HCT116 (cell line): ENCODE data around the gene MT2A. TPM values are rescaled to one million over a fixed set of nuclear protein-coding genes. Genes with fewer than 3 reads are reported as not detected.

Experiments
- ATAC-seq: fragments of 200-7000 bp; cut with Tn5 transposase; 2 replicates; pipeline ENCODE4 v1.9.1; 2020; ENCODE audit warnings: mild to moderate bottlenecking, moderate library complexity
- BruUV-seq: library from RNA; stranded (reverse); fragments of 400-500 nt; replicated peaks from 2 replicates; lab custom pipeline; 2021; lab: Mats Ljungman, UMichigan
- CTCF ChIA-PET: fragments of 300-600 bp; sonication (Branson Sonifier 250); formaldehyde crosslinking; loops from one replicate; lab custom pipeline; 2021; ENCODE audit warnings: antibody characterized with exemption; lab: Charles Lee
- POLR2A ChIA-PET: fragments of 300-600, 350-600 bp; sonication (Branson Sonifier 250); formaldehyde crosslinking; loops from one replicate; lab custom pipeline; 2021; ENCODE audit warnings: antibody characterized with exemption; lab: Charles Lee
- RAD21 ChIA-PET, 2 experiments: fragments of 300-600 bp; sonication (Branson Sonifier 250); formaldehyde crosslinking; loops; one replicate each; lab custom pipeline; 2023; ENCODE audit warnings: low total read pairs in 2 of 2; ENCODE audit not compliant: uncharacterized antibody in 2 of 2, unreplicated experiment in 2 of 2, low non-redundant PET in 1 of 2; lab: Charles Lee
- DNase-seq: peaks from one replicate; pipeline ENCODE4 v3.0.0-alpha.2; 2010; ENCODE audit warnings: low read depth, low spot score
- H2AFZ ChIP-seq: fragments of 200-600 bp; shearing (Covaris generic), sonication (generic); 2 replicates; pipeline ENCODE4 v1.6.1; 2017; ENCODE audit warnings: low read depth, mixed run types, mixed read lengths, antibody characterized with exemption, low read length; ENCODE audit not compliant: poor library complexity, severe bottlenecking
- H3K27ac ChIP-seq: 2 replicates; pipeline ENCODE4 v1.5.1; 2012; ENCODE audit warnings: low read depth, low read length
- H3K27me3 ChIP-seq: fragments of 200-600 bp; sonication (generic); 2 replicates; pipeline ENCODE4 v1.6.1; 2016; ENCODE audit warnings: mixed run types, low read length, mixed read lengths; ENCODE audit not compliant: insufficient read depth
- H3K36me3 ChIP-seq, 2 experiments: fragments of 200-500 bp in 1 of 2; fragments of 200-600 bp in 1 of 2; sonication (Bioruptor generic) in 1 of 2; sonication (generic) in 1 of 2; 2 replicates each; pipeline versions ENCODE4 v1.5.1 to v1.6.1; 2014 to 2016; ENCODE audit warnings: low read length in 2 of 2, inconsistent platforms in 1 of 2, mixed read lengths in 1 of 2, mixed run types in 1 of 2; ENCODE audit not compliant: insufficient read depth in 2 of 2, control insufficient read depth in 1 of 2
- H3K4me1 ChIP-seq, 2 experiments: fragments of 200-600 bp in 1 of 2; sonication (generic) in 1 of 2; 2 replicates each; pipeline versions ENCODE4 v1.5.1 to v1.6.1; 2012 to 2017; ENCODE audit warnings: low read length in 2 of 2, inconsistent platforms in 1 of 2, mild to moderate bottlenecking in 1 of 2, mixed read lengths in 1 of 2, mixed run types in 1 of 2, moderate library complexity in 1 of 2; ENCODE audit not compliant: insufficient read depth in 2 of 2, control insufficient read depth in 1 of 2
- H3K4me2 ChIP-seq: fragments of 200-600 bp; sonication (generic); 2 replicates; pipeline ENCODE4 v1.6.1; 2017; ENCODE audit warnings: mixed run types, low read length, mixed read lengths
- H3K4me3 ChIP-seq, 2 experiments: fragments of 200-600 bp in 1 of 2; sonication (generic) in 1 of 2; replicated peaks in 1 of 2; 2 replicates each; pipeline ENCODE4 v1.5.1; 2011 to 2016; ENCODE audit warnings: low read length in 2 of 2, control low read depth in 1 of 2, low read depth in 1 of 2, mild to moderate bottlenecking in 1 of 2, mixed read lengths in 1 of 2, mixed run types in 1 of 2
- H3K79me2 ChIP-seq: fragments of 200-600 bp; sonication (generic); 2 replicates; pipeline ENCODE4 v1.6.1; 2017; ENCODE audit warnings: mild to moderate bottlenecking, mixed run types, low read length, moderate library complexity, mixed read lengths; ENCODE audit not compliant: insufficient read depth
- H3K9ac ChIP-seq: fragments of 200-600 bp; sonication (generic); 2 replicates; pipeline ENCODE4 v1.6.1; 2016; ENCODE audit warnings: low read length, mixed read lengths
- H3K9me2 ChIP-seq: fragments of 200-600 bp; sonication (generic), shearing (Covaris generic); 2 replicates; pipeline ENCODE4 v1.6.1; 2017; ENCODE audit warnings: mixed run types, mild to moderate bottlenecking, moderate library complexity; ENCODE audit not compliant: insufficient read depth
- H3K9me3 ChIP-seq, 2 experiments: fragments of 200-500 bp in 1 of 2; fragments of 200-600 bp in 1 of 2; sonication (Bioruptor generic) in 1 of 2; sonication (generic) in 1 of 2; 2 replicates each; pipeline ENCODE4 v1.6.1; 2014 to 2017; ENCODE audit warnings: low read length in 2 of 2, mixed read lengths in 2 of 2, inconsistent platforms in 1 of 2, low read depth in 1 of 2, mild to moderate bottlenecking in 1 of 2, mixed run types in 1 of 2, moderate library complexity in 1 of 2; ENCODE audit not compliant: control insufficient read depth in 1 of 2, insufficient read depth in 1 of 2
- H4K20me1 ChIP-seq: fragments of 200-600 bp; sonication (generic), shearing (Covaris generic); 2 replicates; pipeline ENCODE4 v1.6.1; 2017; ENCODE audit warnings: mixed run types, mild to moderate bottlenecking, moderate library complexity; ENCODE audit not compliant: insufficient read depth
- EGR1 ChIP-seq: IDR thresholded peaks from 2 replicates; pipeline ENCODE4 v1.6.1; 2012; ENCODE audit warnings: low read depth
- FOSL1 ChIP-seq: IDR thresholded peaks from 2 replicates; pipeline ENCODE4 v1.6.1; 2012; ENCODE audit warnings: low read depth
- SIN3A ChIP-seq: IDR thresholded peaks from 2 replicates; pipeline ENCODE4 v1.6.1; 2012; ENCODE audit warnings: low read depth
- SRF ChIP-seq: IDR thresholded peaks from 2 replicates; pipeline ENCODE4 v1.6.1; 2012; ENCODE audit warnings: low read depth
- YY1 ChIP-seq: IDR thresholded peaks from 2 replicates; pipeline ENCODE4 v1.6.1; 2011; ENCODE audit warnings: low read length, low read depth, moderate library complexity, mild to moderate bottlenecking; ENCODE audit not compliant: insufficient replicate concordance; ENCODE audit errors: extremely low read depth
- ZFX ChIP-seq: fragments of 450-650 bp; IDR thresholded peaks from 2 replicates; pipeline ENCODE4 v1.6.1; 2017
- ZNF274 ChIP-seq: fragments of 200-500 bp; sonication (Bioruptor generic); IDR thresholded peaks from 2 replicates; pipeline ENCODE4 v1.6.1; 2014; ENCODE audit warnings: mild to moderate bottlenecking, low read depth, low read length, inconsistent platforms
- intact Hi-C: fragments of 100-400 bp; cut with micrococcal nuclease; formaldehyde crosslinking; loops from 2 replicates; pipeline ENCODE4 v1.10.0; 2022
- total RNA-seq: library from RNA; stranded (reverse); gene quantifications from one replicate; pipeline ENCODE4 v1.2.1, GENCODE V29; 2021; ENCODE audit not compliant: unreplicated experiment
- TF ChIP-seq, protein P1 (sequence below): IDR thresholded peaks from 2 replicates; pipeline ENCODE4 v1.6.1; 2012; ENCODE audit warnings: low read depth
- TF ChIP-seq, protein P2 (sequence below): IDR thresholded peaks from 2 replicates; pipeline ENCODE4 v1.6.1; 2012
- TF ChIP-seq, protein P3 (sequence below): IDR thresholded peaks from 2 replicates; pipeline ENCODE4 v1.6.1; 2012

The MT2A gene
- total RNA-seq, 1 experiment from 2014 or later, result 710 TPM

DNA sequence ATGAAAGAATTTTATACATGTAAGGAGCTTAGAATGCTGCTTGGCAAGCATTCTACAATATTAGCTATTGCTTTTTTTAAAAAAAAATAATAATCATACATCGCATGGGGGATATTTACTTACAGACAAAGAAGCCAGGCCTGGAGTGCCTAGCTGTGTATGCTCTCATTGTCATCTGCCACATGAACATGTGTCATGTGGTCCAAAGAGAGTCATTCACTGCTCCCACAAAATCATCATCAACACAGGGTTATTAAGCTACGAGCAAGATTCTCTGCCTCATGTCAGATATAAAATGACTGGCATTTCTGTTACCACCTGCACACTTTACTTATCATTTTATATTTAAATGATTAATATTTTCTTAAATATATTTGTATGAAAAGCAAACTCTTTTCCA, 15.3 kb downstream of the MT2A start:
- DNase-seq, result no peak
- Histone ChIP-seq H3K79me2 (peaks cover 12% of the 10 kb centered on the region), H3K9ac (no peak overlapping the region), H3K4me2 (no peak overlapping the region), H2AFZ (no peak overlapping the region), H3K36me3 (no peaks in the 10 kb centered on the region), H3K27me3 (no peaks in the 10 kb centered on the region), H3K9me3 (no peaks in the 10 kb centered on the region), H3K4me3 (no peak overlapping the region), H3K4me1 (peaks cover 12 to 39% of the 10 kb centered on the region in 2 experiments), H4K20me1 (no peaks in the 10 kb centered on the region), H3K27ac (no peak overlapping the region), H3K9me2 (no peaks in the 10 kb centered on the region)
- ChIA-PET RAD21 (no interaction called here), CTCF (interaction anchor here (0.9 to 1.5 kb wide), 2 partner anchors 20 to 78 kb away, joined by 3 to 5 read pairs; no protein-coding TSS in a partner anchor), POLR2A (interaction anchor here (9.4 kb wide), 1 partner anchor 13 kb away, joined by 344 read pairs; the partner anchor contains the start of gene MT2A)
- intact Hi-C loops, result no loop called here
- TF ChIP-seq, protein P1, sequence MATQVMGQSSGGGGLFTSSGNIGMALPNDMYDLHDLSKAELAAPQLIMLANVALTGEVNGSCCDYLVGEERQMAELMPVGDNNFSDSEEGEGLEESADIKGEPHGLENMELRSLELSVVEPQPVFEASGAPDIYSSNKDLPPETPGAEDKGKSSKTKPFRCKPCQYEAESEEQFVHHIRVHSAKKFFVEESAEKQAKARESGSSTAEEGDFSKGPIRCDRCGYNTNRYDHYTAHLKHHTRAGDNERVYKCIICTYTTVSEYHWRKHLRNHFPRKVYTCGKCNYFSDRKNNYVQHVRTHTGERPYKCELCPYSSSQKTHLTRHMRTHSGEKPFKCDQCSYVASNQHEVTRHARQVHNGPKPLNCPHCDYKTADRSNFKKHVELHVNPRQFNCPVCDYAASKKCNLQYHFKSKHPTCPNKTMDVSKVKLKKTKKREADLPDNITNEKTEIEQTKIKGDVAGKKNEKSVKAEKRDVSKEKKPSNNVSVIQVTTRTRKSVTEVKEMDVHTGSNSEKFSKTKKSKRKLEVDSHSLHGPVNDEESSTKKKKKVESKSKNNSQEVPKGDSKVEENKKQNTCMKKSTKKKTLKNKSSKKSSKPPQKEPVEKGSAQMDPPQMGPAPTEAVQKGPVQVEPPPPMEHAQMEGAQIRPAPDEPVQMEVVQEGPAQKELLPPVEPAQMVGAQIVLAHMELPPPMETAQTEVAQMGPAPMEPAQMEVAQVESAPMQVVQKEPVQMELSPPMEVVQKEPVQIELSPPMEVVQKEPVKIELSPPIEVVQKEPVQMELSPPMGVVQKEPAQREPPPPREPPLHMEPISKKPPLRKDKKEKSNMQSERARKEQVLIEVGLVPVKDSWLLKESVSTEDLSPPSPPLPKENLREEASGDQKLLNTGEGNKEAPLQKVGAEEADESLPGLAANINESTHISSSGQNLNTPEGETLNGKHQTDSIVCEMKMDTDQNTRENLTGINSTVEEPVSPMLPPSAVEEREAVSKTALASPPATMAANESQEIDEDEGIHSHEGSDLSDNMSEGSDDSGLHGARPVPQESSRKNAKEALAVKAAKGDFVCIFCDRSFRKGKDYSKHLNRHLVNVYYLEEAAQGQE, result no peak
- TF ChIP-seq ZFX (no peak), ZNF274 (no peak), SIN3A (no peak), YY1 (no peak), FOSL1 (no peak), SRF (no peak), EGR1 (no peak)
- TF ChIP-seq, protein P2, sequence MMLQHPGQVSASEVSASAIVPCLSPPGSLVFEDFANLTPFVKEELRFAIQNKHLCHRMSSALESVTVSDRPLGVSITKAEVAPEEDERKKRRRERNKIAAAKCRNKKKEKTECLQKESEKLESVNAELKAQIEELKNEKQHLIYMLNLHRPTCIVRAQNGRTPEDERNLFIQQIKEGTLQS, result no peak
- TF ChIP-seq, protein P3, sequence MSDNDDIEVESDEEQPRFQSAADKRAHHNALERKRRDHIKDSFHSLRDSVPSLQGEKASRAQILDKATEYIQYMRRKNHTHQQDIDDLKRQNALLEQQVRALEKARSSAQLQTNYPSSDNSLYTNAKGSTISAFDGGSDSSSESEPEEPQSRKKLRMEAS, result no peak
- no TSS peak for BruUV-seq
- ATAC-seq, result no peak
